Measurements from ENCODE around the gene KCNQ4.

KCNQ4 gene

GRCh38 chr1:40887652-40888051, 104.1 kb downstream of the KCNQ4 start:
- in situ Hi-C loops (cut with MboI; ENCODE audit: low sequenced_read_pairs) = no loop called here

Measured in hTERT RPE-1 (cell line).